COR-L47 (cell line): Measurements from ENCODE around the gene AAGAB.

Source experiments
- DNase-seq: peaks from one replicate; lab custom pipeline; 2025; lab: John Stamatoyannopoulos, UW

AAGAB gene

GRCh38 chr15:67188551-67189218 is 65.8 kb downstream of the AAGAB start:
- no peak for DNase-seq

- no peak for DNase-seq
Measured at GRCh38 chr15:67187351-67187854, 67.1 kb downstream of the AAGAB start.

GRCh38 chr15:67186688-67187087 is 67.8 kb downstream of the AAGAB start:
- DNase-seq = peak; percentile 13

- no peak for DNase-seq
Measured at GRCh38 chr15:67186226-67186649, 68.2 kb downstream of the AAGAB start.

GRCh38 chr15:67185621-67186225 is 68.7 kb downstream of the AAGAB start:
- DNase-seq = no peak

GRCh38 chr15:67185051-67185450 is 69.4 kb downstream of the AAGAB start:
- DNase-seq = no peak

GRCh38 chr15:67184208-67184925 is 70.1 kb downstream of the AAGAB start:
- no peak for DNase-seq

GRCh38 chr15:67183443-67184169 is 70.9 kb downstream of the AAGAB start:
- DNase-seq = no peak

GRCh38 chr15:67181221-67181639 is 73.2 kb downstream of the AAGAB start:
- no peak for DNase-seq

GRCh38 chr15:67180514-67181191 is 73.8 kb downstream of the AAGAB start:
- DNase-seq = no peak

GRCh38 chr15:67180035-67180434 is 74.4 kb downstream of the AAGAB start:
- DNase-seq = no peak

GRCh38 chr15:67179411-67179995 is 75.0 kb downstream of the AAGAB start:
- no peak for DNase-seq

- DNase-seq = no peak
Measured at GRCh38 chr15:67178569-67179210, 75.8 kb downstream of the AAGAB start.

GRCh38 chr15:67177752-67178151 is 76.7 kb downstream of the AAGAB start:
- no peak for DNase-seq

- no peak for DNase-seq
Measured at GRCh38 chr15:67176195-67176971, 78.1 kb downstream of the AAGAB start.

GRCh38 chr15:67175643-67176071 is 78.8 kb downstream of the AAGAB start:
- no peak for DNase-seq

- no peak for DNase-seq
Measured at GRCh38 chr15:67174864-67175573, 79.4 kb downstream of the AAGAB start.

GRCh38 chr15:67174446-67174845 is 80.0 kb downstream of the AAGAB start:
- DNase-seq = no peak

GRCh38 chr15:67173786-67174185 is 80.7 kb downstream of the AAGAB start:
- DNase-seq = no peak
